ENCODE results near the gene MINDY4. TPM values are rescaled to one million over a fixed set of nuclear protein-coding genes. Genes with fewer than 3 reads are reported as not detected.

Gene MINDY4
- total and polyA plus RNA-seq, 2 of the 8 experiments (the other 6 are each of a cell fraction or from before 2014, with no cell fraction given): 1.3 to 3.6 TPM

DNA sequence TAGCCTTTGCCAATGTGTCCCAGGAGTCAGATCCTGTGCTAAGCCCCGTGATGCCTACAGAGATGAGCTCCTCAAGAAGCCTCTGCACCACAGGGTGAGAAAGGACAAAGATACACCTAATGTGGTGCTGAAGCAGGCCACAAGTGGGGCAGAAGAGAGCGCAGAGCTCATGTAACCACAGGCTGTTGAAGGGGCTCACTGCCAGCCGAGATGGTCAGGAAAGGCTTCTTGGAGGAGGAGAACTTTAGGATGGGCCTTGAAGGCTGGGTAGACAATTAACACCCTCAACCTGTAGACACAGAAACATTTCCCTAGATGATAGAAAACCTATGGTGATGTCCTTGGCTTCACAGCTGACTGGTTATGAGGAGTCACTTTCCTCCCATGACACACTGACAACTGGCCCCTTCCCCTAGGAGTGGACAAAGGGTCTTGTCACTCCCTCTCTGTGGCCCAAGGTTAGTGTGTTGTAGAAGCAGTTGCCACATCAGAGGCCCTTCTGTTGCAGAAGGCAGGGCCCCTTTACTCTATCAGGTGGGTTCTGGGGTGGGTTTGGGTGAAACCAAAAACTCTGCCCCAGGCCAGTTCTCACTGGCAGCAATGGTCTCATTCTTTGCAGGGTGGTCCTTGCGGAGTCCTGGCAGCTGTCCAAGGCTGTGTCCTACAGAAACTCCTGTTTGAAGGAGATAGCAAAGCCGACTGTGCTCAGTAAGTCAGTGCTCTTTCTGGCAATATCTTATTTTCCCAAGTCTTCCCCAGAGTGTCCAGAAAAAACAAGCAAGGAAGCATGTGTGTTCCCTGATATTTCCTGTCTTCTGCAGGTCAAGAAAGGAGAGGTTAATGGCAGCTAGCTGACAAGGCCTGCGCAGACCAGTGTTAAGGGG, 69.2 kb downstream of the MINDY4 start (continued):
- no peak for TF ChIP-seq SUZ12 (IDR thresholded peaks at IDR 0.05; ENCODE audit: low read length)

Data from H1 (cell line).